HG02642 (cell line): ENCODE measurements around the gene ZNF283.
"Not testable (repeated sequence)": the region's sequence is repeated elsewhere in the genome, so short reads cannot be mapped to it uniquely, and the experiment has no call there.

Experiments
- ATAC-seq: cut with Tn5 transposase; IDR thresholded peaks from one replicate; pipeline ENCODE4 v1.9.1; 2021; ENCODE audit warnings: mild to moderate bottlenecking; ENCODE audit not compliant: unreplicated experiment, poor library complexity

The ZNF283 gene

DNA sequence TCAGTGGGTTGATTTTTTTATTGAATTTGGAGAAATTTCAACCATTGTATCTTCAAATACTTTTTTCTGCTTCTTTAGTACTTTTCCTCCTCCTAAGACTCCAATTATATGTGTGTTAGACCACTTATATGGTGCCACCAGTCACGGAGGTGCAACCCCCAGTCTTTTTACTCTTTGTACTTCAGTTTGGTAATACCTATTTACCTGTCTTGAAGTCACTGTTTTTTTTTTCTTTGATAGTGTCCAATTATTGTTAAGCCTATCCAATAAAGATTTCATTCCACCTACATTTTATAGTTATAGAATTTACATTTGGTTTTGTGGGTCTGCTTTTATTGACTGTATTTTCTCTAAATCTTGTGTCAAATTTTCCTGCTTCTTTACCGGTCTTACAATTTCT lies 14.9 kb downstream of the ZNF283 start:
- ATAC-seq, result no peak

DNA sequence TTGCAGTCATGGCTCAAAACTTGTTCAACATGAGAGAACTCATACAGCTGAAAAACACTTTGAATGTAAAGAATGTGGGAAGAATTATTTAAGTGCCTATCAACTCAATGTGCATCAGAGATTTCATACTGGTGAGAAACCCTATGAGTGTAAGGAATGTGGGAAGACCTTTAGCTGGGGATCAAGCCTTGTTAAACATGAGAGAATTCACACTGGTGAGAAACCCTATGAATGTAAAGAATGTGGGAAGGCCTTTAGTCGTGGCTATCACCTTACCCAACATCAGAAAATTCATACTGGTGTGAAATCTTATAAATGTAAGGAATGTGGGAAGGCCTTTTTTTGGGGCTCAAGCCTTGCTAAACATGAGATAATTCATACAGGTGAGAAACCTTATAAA lies 20.1 kb downstream of the ZNF283 start:
- ATAC-seq, result no peak

DNA sequence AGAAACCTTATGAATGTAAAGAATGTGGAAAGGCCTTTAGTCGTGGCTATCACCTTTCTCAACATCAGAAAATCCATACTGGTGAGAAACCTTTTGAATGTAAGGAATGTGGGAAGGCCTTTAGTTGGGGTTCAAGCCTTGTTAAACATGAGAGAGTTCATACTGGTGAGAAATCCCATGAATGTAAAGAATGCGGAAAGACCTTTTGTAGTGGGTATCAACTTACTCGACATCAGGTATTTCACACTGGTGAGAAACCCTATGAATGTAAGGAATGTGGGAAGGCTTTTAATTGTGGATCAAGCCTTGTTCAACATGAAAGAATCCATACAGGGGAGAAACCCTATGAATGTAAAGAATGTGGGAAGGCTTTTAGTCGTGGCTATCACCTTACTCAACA lies 20.8 kb downstream of the ZNF283 start:
- ATAC-seq, result no peak

DNA sequence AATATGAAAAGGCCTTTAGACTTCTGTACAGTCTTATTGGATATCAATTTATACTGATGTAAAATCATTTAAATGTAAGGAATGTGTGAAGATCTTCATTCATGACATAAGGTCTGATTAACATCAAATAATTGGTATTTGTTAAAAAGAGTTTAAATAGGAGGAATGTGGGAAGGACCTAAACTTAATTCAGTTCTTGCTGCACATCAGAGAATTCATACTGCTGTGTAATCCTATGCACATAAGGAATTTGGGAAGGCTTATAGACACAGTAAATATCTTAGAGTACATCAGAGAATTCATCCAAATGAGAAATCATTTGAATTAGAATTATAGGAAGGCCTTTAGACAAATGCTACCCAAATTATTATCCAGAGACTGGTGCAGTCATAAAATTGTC lies 21.7 kb downstream of the ZNF283 start:
- no peak for ATAC-seq

DNA sequence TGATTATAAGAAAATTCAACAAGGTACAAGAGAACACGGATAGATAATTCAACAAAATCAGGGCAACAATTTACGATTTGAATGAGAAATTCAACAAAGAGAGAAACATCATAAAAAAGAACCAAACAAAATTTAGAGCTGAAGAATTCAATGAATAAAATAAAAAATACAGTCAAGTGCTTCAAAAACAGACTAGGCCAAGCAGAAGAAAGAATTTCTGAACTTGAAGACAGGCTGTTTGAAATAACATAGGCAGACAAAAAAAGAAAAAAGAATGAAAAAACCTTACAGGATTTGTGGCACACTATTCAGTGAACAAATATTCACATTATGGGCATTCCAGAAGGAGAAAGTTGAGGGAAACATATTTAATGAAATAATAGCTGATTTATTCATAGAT lies 31.1 kb downstream of the ZNF283 start:
- no peak for ATAC-seq

DNA sequence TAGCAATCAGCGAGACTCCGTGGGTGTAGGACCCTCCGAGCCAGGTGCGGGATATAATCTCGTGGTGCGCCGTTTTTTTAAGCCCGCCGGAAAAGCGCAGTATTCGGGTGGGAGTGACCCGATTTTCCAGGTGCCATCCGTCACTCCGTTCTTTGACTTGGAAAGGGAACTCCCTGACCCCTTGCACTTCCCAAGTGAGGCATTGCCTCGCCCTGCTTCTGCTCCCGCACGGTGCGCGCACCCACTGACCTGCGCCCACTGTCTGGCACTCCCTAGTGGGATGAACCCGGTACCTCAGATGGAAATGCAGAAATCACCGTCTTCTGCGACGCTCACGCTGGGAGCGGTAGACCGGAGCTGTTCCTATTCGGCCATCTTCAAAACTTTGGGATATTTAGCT lies 39.8 kb downstream of the ZNF283 start:
- ATAC-seq, result not testable (repeated sequence)

- ATAC-seq, result no peak
Observed at GRCh38 chr19:43872547-43873336, 45.6 kb downstream of the ZNF283 start.

DNA sequence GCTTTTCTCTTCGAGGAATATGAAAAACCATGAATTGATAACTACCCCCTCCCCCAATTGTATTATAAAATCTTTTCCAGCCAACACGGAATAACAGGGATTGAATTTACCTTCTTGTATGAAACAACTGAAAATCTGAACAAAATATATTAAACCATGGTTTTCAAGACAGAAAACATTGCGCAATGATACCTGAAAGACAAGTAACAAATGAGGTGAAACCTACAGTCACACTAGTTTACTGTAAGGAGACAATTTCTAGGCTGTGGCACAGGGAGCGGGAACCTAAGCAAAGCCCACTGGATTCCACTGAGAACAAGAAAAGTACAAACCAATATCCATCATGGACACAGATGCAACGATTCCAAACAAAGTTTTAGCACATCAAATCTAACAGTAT lies 53.4 kb downstream of the ZNF283 start:
- no peak for ATAC-seq

- ATAC-seq, result no peak
Observed at GRCh38 chr19:43883864-43884263, 56.7 kb downstream of the ZNF283 start, which contains the start of gene ZNF404. ZNF404 (minus strand) TSS chr19:43883964.

DNA sequence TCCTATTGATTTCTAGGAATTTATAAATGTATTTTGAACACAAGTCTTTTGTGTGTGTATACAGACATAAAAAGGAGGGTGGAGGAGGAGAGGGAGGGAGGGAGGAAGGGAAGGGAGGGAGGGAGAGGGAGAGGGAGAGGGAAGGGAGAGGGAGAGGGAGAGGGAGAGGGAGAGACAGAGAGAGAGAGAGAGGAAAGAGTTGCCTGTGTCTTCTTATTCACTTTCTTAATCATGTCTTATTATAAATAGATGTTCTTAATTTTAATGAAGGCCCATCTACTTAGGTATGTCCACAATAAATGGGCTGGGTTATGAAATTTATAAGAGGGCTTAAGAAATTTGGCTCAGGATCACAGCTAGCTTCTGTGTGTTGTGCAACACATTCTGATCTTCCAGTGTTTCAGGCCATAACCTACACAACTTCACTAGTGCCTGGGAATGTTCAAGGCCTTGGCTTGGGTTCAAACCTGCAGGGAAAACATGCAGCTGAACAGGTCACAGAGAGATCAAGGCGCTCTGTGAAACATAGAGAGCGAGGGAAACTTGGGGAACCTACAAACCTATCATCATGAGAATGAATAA lies 68.7 kb downstream of the ZNF283 start:
- no peak for ATAC-seq
